Ovary (tissue), 3 donors: ENCODE measurements around the gene SIGLEC1.

Source experiments
- CTCF ChIP-seq, 3 donors: fragments of 450-650 bp in 2 of 3; fragments of 200-600 bp in 1 of 3; IDR thresholded peaks; one replicate each; pipeline versions ENCODE4 v1.5.1 to v1.8.0; 2016 to 2022; ENCODE audit warnings: antibody characterized with exemption in 3 of 3, mild to moderate bottlenecking in 1 of 3
- EP300 ChIP-seq: sonication (generic); formaldehyde crosslinking; IDR thresholded peaks from one replicate; pipeline ENCODE4 v1.6.1; 2017; ENCODE audit warnings: antibody characterized with exemption
- POLR2A ChIP-seq: fragments of 450-650 bp; IDR thresholded peaks from one replicate; pipeline ENCODE4 v1.6.1; 2017; ENCODE audit warnings: antibody characterized with exemption, mild to moderate bottlenecking, moderate library complexity
- donor health status: DM: no; HTN: no; CAD: no.

GRCh38 chr20:3670945-3671344 is 41.5 kb downstream of the SIGLEC1 start:
- TF ChIP-seq CTCF (IDR thresholded peaks at IDR 0.05): no peak
- TF ChIP-seq POLR2A: no peak
- no peak for TF ChIP-seq EP300
